Duodenal mucosa (tissue), 2 donors: ENCODE results near the gene SIRT2.
"Not testable (repeated sequence)": the region's sequence is repeated elsewhere in the genome, so short reads cannot be mapped to it uniquely, and the experiment has no call there.

Experiments
- H3K27ac ChIP-seq: one replicate; pipeline ENCODE4 v1.7.0; 2013; ENCODE audit warnings: low read depth, low read length
- H3K27me3 ChIP-seq, 2 donors: one replicate each; pipeline ENCODE4 v1.7.0; 2013; ENCODE audit warnings: low read length in 2 of 2, control low read depth in 1 of 2; ENCODE audit not compliant: insufficient read depth in 2 of 2, control insufficient read depth in 1 of 2
- H3K36me3 ChIP-seq, 2 donors: one replicate each; pipeline ENCODE4 v1.7.0; 2013; ENCODE audit warnings: low read length in 2 of 2, control low read depth in 1 of 2; ENCODE audit not compliant: insufficient read depth in 2 of 2, control insufficient read depth in 1 of 2
- H3K4me1 ChIP-seq, 2 donors: one replicate each; pipeline ENCODE4 v1.7.0; 2013; ENCODE audit warnings: low read length in 2 of 2, control low read depth in 1 of 2; ENCODE audit not compliant: insufficient read depth in 2 of 2, control insufficient read depth in 1 of 2
- H3K4me3 ChIP-seq, 2 donors: one replicate each; pipeline ENCODE4 v1.7.0; 2013; ENCODE audit warnings: low read length in 2 of 2, low read depth in 1 of 2
- H3K9ac ChIP-seq, 2 donors: one replicate each; pipeline ENCODE4 v1.7.0; 2013; ENCODE audit warnings: low read length in 2 of 2, low read depth in 1 of 2
- H3K9me3 ChIP-seq, 2 donors: one replicate each; pipeline ENCODE4 v1.7.0; 2013; ENCODE audit warnings: low read length in 2 of 2, control low read depth in 1 of 2; ENCODE audit not compliant: control insufficient read depth in 1 of 2

SIRT2 gene

DNA sequence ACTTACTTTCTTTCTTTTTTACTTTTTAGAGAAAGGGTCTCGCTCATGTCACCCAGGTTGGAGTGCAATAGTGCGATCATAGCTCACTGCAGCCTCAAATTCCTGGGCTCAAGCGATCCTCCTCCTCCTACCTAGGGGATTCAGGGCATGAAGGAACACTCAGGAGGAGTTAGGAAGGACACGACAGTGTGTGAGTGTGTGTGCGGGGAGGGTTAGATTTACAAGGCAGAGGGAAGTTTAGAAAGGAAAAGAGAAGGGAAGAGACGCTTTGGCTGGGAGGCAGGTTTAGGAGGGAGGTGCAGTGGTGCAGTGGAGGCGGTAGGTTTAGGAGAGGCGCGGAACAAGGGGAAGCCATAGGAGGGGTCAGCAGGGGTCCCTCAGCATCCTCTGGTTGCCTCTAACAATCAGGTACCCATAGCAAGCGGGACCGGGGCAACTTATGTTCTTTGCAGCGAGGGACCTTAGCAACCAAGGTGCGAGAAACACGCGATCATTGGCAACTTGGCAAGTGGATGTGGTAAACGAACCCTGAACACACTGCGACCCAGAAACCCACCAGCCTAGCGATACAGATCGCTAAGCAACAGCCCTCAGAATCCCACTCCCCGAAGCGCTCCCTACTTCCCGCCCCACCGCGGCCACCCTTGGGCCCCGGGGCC is 501 bp downstream of the SIRT2 start:
- H3K4me3 ChIP-seq = peak overlapping the region; percentile 94 to 95
- no peaks in the 10 kb centered on the region for H3K27me3 ChIP-seq
- no peaks in the 10 kb centered on the region for H3K9me3 ChIP-seq
- peaks cover 0 to 4% of the 10 kb centered on the region in 2 donors for H3K36me3 ChIP-seq
- H3K27ac ChIP-seq = peak overlapping the region; percentile 74
- peaks cover 18 to 19% of the 10 kb centered on the region in 2 donors for H3K4me1 ChIP-seq
- peak overlapping the region; percentile 95 for H3K9ac ChIP-seq

DNA sequence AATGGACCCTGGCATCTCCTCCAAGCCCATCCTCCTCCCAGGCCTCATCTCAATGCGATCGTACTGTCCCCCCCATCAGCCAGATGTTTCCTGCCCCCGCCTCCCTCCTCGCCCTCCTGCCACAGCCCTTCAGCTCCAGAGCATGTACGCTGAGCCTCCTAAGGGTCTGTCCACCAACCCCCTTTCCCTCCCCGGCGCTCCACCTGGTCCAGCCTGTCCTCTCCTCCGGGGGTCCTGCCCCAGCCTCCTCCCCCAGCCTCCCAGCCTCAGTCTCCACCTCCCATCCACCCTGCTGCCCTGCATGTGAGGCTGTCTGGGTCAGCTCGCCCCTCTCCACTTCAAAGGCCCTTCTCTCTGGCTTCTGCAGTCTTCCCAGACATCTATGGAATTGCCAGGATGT is 4.5 kb downstream of the SIRT2 start:
- H3K36me3 ChIP-seq = peaks cover 0 to 10% of the 10 kb centered on the region in 2 donors
- H3K9me3 ChIP-seq = no peaks in the 10 kb centered on the region
- no peak overlapping the region for H3K27ac ChIP-seq
- no peak overlapping the region for H3K9ac ChIP-seq
- no peak overlapping the region for H3K4me3 ChIP-seq
- no peaks in the 10 kb centered on the region for H3K27me3 ChIP-seq
- H3K4me1 ChIP-seq = peaks cover 11 to 12% of the 10 kb centered on the region in 2 donors

DNA sequence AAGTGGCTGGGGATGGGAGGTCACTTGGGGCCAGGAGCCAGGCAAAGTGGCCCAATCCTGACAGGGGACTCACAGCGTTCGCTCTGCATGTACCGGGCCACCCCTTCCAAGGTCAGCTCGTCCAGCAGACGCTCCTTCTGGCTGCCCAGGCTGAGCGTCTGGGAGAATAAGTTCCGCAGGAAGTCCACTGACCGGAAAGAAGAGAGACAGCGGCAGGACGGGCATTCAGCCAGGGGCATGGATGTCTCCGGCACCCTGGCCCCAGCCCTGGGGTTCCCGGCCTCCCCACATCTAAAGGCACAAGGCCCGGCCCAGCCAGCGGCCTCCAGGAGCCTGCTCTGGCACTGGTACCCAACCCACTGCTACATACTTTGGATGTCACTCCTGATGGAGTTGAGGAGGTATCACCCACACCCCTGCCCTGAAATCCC is 6.1 kb downstream of the SIRT2 start:
- Histone ChIP-seq H3K9ac (no peak overlapping the region), H3K27ac (no peak overlapping the region), H3K9me3 (no peaks in the 10 kb centered on the region), H3K36me3 (peaks cover 12 to 26% of the 10 kb centered on the region in 2 donors), H3K27me3 (no peaks in the 10 kb centered on the region), H3K4me3 (no peak overlapping the region), H3K4me1 (peaks cover 4 to 6% of the 10 kb centered on the region in 2 donors)

- Histone ChIP-seq H3K4me3 (no peak overlapping the region), H3K27ac (no peak overlapping the region), H3K9ac (no peak overlapping the region), H3K9me3 (no peaks in the 10 kb centered on the region), H3K4me1 (peaks cover 0 to under 1% of the 10 kb centered on the region in 2 donors), H3K36me3 (peaks cover 14 to 27% of the 10 kb centered on the region in 2 donors), H3K27me3 (no peaks in the 10 kb centered on the region)
Measured at GRCh38 chr19:38892841-38893240, 6.6 kb downstream of the SIRT2 start.

DNA sequence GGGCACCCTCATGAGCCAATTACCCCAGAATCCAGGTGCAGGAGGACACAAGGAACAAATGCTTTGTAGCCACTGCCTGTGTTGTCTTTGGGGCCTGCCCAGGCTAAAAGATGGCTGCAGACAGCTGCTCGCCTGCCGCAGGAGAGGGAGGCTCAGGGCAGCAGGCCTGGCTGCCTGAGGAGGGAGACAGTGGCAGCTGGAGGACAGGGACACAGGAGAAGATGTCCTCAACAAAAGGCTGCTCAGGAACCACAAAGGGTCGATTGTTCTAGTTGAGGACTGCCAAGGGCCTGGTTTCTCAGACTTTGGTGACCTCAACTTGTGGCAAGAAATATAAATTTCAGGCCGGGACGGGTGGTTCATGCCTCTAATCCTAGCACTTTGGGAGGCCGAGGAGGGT is 7.6 kb downstream of the SIRT2 start:
- H3K27me3 ChIP-seq = no peaks in the 10 kb centered on the region
- H3K27ac ChIP-seq = no peak overlapping the region
- H3K4me3 ChIP-seq = no peak overlapping the region
- peaks cover 14 to 27% of the 10 kb centered on the region in 2 donors for H3K36me3 ChIP-seq
- H3K9ac ChIP-seq = no peak overlapping the region
- H3K9me3 ChIP-seq = no peaks in the 10 kb centered on the region
- no peaks in the 10 kb centered on the region for H3K4me1 ChIP-seq

DNA sequence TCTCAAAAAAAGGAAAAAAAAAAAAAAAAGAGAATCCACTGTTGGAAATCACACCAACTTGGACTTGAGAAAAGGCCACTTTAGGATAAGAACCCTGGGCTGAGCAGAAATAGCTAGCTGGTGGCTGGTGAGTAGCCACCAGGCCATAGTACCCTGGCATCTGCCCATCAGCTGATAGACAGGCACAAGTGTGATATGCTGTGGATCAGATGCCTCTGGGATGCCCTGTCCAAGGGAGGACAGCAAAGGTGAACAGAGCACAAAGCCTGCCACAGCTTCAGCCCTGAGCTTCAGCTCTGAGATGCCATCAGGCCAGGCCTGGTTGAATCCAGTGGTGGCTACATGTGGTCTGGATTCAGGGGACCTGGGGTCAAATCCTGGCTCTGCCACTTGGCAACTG is 8.7 kb downstream of the SIRT2 start:
- H3K9me3 ChIP-seq = no peaks in the 10 kb centered on the region
- no peak overlapping the region for H3K4me3 ChIP-seq
- no peak overlapping the region for H3K27ac ChIP-seq
- H3K4me1 ChIP-seq = no peaks in the 10 kb centered on the region
- peaks cover 14 to 27% of the 10 kb centered on the region in 2 donors for H3K36me3 ChIP-seq
- no peaks in the 10 kb centered on the region for H3K27me3 ChIP-seq
- no peak overlapping the region for H3K9ac ChIP-seq

DNA sequence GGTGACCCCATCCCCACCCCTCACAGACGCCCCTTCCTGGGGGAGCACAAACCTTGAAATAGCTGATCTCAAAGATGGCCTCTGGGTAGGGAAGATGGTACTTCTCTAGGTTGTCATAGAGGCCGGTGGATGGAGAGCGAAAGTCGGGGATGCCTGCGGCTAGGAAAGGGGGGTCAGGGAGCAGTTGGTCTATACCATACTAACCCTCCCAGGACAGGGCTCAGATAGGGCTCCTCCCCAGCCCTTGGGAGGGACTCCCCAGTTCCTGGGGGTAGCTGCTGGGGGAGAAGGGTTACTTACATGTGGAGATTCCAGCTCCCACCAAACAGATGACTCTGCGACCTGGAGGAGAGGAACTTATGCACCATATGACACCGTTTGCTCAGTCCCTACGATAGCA is 9.6 kb downstream of the SIRT2 start:
- no peak overlapping the region for H3K9ac ChIP-seq
- no peaks in the 10 kb centered on the region for H3K4me1 ChIP-seq
- H3K27me3 ChIP-seq = no peaks in the 10 kb centered on the region
- peaks cover 14 to 23% of the 10 kb centered on the region in 2 donors for H3K36me3 ChIP-seq
- no peak overlapping the region for H3K4me3 ChIP-seq
- H3K9me3 ChIP-seq = no peaks in the 10 kb centered on the region
- no peak overlapping the region for H3K27ac ChIP-seq

GRCh38 chr19:38888876-38889275 is 10.5 kb downstream of the SIRT2 start:
- no peaks in the 10 kb centered on the region for H3K9me3 ChIP-seq
- H3K9ac ChIP-seq = no peak overlapping the region
- peaks cover 14 to 23% of the 10 kb centered on the region in 2 donors for H3K36me3 ChIP-seq
- H3K27ac ChIP-seq = no peak overlapping the region
- H3K4me3 ChIP-seq = no peak overlapping the region
- H3K4me1 ChIP-seq = no peaks in the 10 kb centered on the region
- no peaks in the 10 kb centered on the region for H3K27me3 ChIP-seq

- not testable (repeated sequence) for H3K9ac ChIP-seq, H3K27me3 ChIP-seq, H3K4me3 ChIP-seq, H3K27ac ChIP-seq, H3K4me1 ChIP-seq, H3K9me3 ChIP-seq
- H3K36me3 ChIP-seq = peaks cover 14% of the 10 kb centered on the region in 2 donors
Measured at GRCh38 chr19:38884691-38885090, 14.7 kb downstream of the SIRT2 start.

DNA sequence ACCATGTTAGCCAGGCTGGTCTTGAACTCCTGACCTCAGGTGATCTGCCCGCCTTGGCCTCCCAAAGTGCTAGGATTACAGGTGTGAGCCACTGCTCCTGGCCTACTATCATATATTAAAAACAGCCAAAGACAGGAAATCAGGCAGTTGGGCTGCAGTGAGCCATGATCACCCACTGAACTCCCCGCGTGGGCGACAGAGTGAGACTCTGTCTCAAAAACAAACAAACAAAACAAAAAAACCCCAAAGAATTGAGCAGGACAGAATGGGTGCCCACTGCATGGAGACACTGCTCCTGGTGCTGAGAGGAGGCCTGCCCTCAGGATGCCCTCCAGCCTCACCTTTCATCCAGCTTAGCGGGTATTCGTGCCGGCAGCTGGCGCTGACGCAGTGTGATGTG is 16.1 kb downstream of the SIRT2 start:
- H3K27me3 ChIP-seq = no peaks in the 10 kb centered on the region
- no peak overlapping the region for H3K27ac ChIP-seq
- no peaks in the 10 kb centered on the region for H3K9me3 ChIP-seq
- no peak overlapping the region for H3K4me3 ChIP-seq
- no peak overlapping the region for H3K9ac ChIP-seq
- H3K4me1 ChIP-seq = peaks cover 12% of the 10 kb centered on the region in 2 donors
- H3K36me3 ChIP-seq = peaks cover under 1 to 1% of the 10 kb centered on the region in 2 donors
